Brain microvascular endothelial cell (primary cell): ENCODE data around the gene JARID2.
A peak's percentile ranks its signal among the peaks of the same experiment; 100 is the strongest.

ENCODE experiments used
- DNase-seq: peaks from one replicate; pipeline ENCODE4 v3.0.0-alpha.2; 2020
- H3K27ac ChIP-seq: fragments of 250-450 bp; sonication (Bioruptor Pico); 2 replicates; pipeline ENCODE4 v1.5.1; 2020; ENCODE audit warnings: mild to moderate bottlenecking, moderate library complexity
- H3K27me3 ChIP-seq: fragments of 250-450 bp; sonication (Bioruptor Pico); replicated peaks from 2 replicates; pipeline ENCODE4 v1.5.1; 2020; ENCODE audit warnings: mild to moderate bottlenecking
- H3K36me3 ChIP-seq: fragments of 250-450 bp; sonication (Bioruptor Pico); replicated peaks from 2 replicates; pipeline ENCODE4 v1.5.1; 2020; ENCODE audit warnings: mild to moderate bottlenecking
- H3K4me3 ChIP-seq: 2 replicates; pipeline ENCODE4 v1.5.1; 2011; ENCODE audit warnings: low read depth, mild to moderate bottlenecking, control low read depth, low read length, moderate library complexity
- CTCF ChIP-seq: IDR thresholded peaks from 2 replicates; pipeline ENCODE4 v1.5.1; 2011; ENCODE audit warnings: low read depth, mild to moderate bottlenecking, moderate library complexity, low read length, control low read depth, inconsistent platforms; ENCODE audit errors: missing control alignments
- in situ Hi-C: cut with HindIII; loops from 2 replicates; pipeline ENCODE4 v1.10.0; 2017; ENCODE audit warnings: low sequenced_read_pairs, low pct_ligation_motif_present

Gene JARID2

GRCh38 chr6:15352220-15352619, 106.4 kb downstream of the JARID2 start:
- Histone ChIP-seq H3K4me3 (no peak overlapping the region), H3K36me3 (no peaks in the 10 kb centered on the region), H3K27ac (no peak overlapping the region), H3K27me3 (no peaks in the 10 kb centered on the region)
- in situ Hi-C loops = no loop called here
- DNase-seq = no peak
- no peak for TF ChIP-seq CTCF

GRCh38 chr6:15352845-15353244, 107.0 kb downstream of the JARID2 start:
- Histone ChIP-seq H3K27ac (no peak overlapping the region), H3K27me3 (no peaks in the 10 kb centered on the region), H3K4me3 (no peak overlapping the region), H3K36me3 (no peaks in the 10 kb centered on the region)
- DNase-seq = peak; percentile 25
- in situ Hi-C loops = no loop called here
- no peak for TF ChIP-seq CTCF

- no peak for DNase-seq
- Histone ChIP-seq H3K27me3 (no peaks in the 10 kb centered on the region), H3K4me3 (no peak overlapping the region), H3K36me3 (no peaks in the 10 kb centered on the region), H3K27ac (no peak overlapping the region)
- in situ Hi-C loops = no loop called here
- TF ChIP-seq CTCF = no peak
These were observed 109.8 kb downstream of the JARID2 start for GRCh38 chr6:15355683-15356099.

DNA sequence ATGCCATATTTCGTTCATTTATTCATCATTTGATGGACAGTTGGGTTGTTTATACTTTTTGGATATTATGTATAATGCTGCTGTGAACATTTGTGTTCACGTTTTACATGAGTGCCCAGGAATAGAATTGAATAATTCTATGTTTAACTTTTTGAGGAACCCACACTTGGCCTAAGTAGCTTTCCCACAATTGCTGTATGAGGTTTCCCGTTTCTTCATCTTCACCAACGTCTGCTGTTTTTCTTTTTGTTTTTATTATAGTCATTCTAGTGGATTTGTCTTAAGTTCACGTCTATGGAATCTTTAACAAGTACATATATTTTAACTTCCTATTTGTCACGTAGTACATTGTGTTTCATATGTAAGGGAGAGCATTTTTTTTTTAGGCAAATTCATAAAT, 110.3 kb downstream of the JARID2 start:
- in situ Hi-C loops = no loop called here
- H3K4me3 ChIP-seq = no peak overlapping the region
- no peak for TF ChIP-seq CTCF
- no peak for DNase-seq
- no peaks in the 10 kb centered on the region for H3K27me3 ChIP-seq
- H3K36me3 ChIP-seq = no peaks in the 10 kb centered on the region
- H3K27ac ChIP-seq = no peak overlapping the region

DNA sequence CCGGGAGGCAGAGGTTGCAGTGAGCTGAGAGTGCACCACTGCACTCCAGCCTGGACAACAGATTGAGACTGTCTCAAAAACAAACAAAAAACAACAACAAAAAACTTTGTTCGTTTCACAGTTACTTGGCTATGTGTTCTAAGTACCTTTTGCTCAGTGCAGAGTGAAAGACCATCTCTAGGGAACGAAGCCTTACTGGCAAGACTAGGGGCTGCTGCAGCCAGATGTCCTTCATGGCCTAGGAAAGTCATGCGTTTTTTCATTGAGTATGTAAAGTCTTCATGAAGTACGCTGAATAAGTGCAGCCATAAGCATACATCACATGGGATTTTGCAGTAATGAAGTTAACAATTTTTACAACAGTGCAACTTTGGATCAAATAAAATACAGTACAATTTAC, 111.1 kb downstream of the JARID2 start:
- in situ Hi-C loops = no loop called here
- no peak for TF ChIP-seq CTCF
- H3K36me3 ChIP-seq = no peaks in the 10 kb centered on the region
- no peak for DNase-seq
- no peaks in the 10 kb centered on the region for H3K27me3 ChIP-seq
- no peak overlapping the region for H3K4me3 ChIP-seq
- H3K27ac ChIP-seq = no peak overlapping the region

DNA sequence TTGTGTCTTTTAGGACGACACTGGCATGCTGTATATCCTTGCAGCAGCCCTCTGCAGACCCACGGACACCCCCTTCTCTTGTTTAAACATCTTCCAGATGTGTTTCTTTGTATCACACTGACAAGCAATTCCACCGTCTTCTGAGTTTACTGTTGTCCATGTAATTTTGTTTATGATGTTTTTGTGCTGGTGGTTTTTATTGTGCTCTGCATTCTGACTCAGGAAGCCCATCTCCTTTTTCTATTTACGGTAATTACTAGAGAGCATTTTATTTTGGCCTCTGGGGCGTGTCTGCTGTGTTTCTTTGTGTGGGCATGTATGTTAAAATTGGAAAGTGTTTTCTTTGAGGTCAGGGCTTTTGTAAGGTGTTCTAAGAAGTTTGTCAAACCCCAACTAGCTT, 111.9 kb downstream of the JARID2 start:
- Histone ChIP-seq H3K27ac (no peak overlapping the region), H3K36me3 (no peaks in the 10 kb centered on the region), H3K27me3 (no peaks in the 10 kb centered on the region), H3K4me3 (no peak overlapping the region)
- no peak for TF ChIP-seq CTCF
- DNase-seq = no peak
- in situ Hi-C loops = no loop called here
